GM21528 (cell line): ENCODE data around the gene ARPC5L.
"Not testable (repeated sequence)": the region's sequence is repeated elsewhere in the genome, so short reads cannot be mapped to it uniquely, and the experiment has no call there.

Experiments used
- ATAC-seq: cut with Tn5 transposase; IDR thresholded peaks from one replicate; pipeline ENCODE4 v1.9.1; 2021; ENCODE audit warnings: mild to moderate bottlenecking, moderate library complexity; ENCODE audit not compliant: unreplicated experiment, low FRiP score

Gene ARPC5L

GRCh38 chr9:124861342-124862229 lies at the start of gene ARPC5L, which contains the start of gene RPL35:
Gene ARPC5L (plus strand): TSS chr9:124862130. CDS start chr9:124869291, 7,161 bp downstream.
Gene RPL35 (minus strand): TSS chr9:124861957. CDS start chr9:124861912, 45 bp downstream.
- ATAC-seq = peak; percentile 86

GRCh38 chr9:124812441-124812876 lies 49.5 kb upstream of the ARPC5L start:
- no peak for ATAC-seq

GRCh38 chr9:124813041-124813440 lies 48.9 kb upstream of the ARPC5L start:
- ATAC-seq = no peak

- ATAC-seq = no peak
Measured at GRCh38 chr9:124813501-124814163, 48.3 kb upstream of the ARPC5L start.

- ATAC-seq = no peak
Measured at GRCh38 chr9:124814164-124814535, 47.8 kb upstream of the ARPC5L start.

GRCh38 chr9:124815601-124816000 lies 46.3 kb upstream of the ARPC5L start:
- ATAC-seq = no peak

- no peak for ATAC-seq
Measured at GRCh38 chr9:124818431-124819281, 43.3 kb upstream of the ARPC5L start.

- ATAC-seq = no peak
Measured at GRCh38 chr9:124820698-124821623, 41.0 kb upstream of the ARPC5L start.

GRCh38 chr9:124828489-124829333 lies 33.2 kb upstream of the ARPC5L start:
- ATAC-seq = no peak

- no peak for ATAC-seq
Measured at GRCh38 chr9:124829334-124829669, 32.6 kb upstream of the ARPC5L start.

- ATAC-seq = no peak
Measured at GRCh38 chr9:124830593-124830992, 31.3 kb upstream of the ARPC5L start.

GRCh38 chr9:124831642-124832364 lies 30.1 kb upstream of the ARPC5L start:
- no peak for ATAC-seq

- ATAC-seq = no peak
Measured at GRCh38 chr9:124834591-124834990, 27.3 kb upstream of the ARPC5L start.

- no peak for ATAC-seq
Measured at GRCh38 chr9:124835026-124835557, 26.8 kb upstream of the ARPC5L start.

GRCh38 chr9:124838132-124838531 lies 23.8 kb upstream of the ARPC5L start:
- not testable (repeated sequence) for ATAC-seq

- not testable (repeated sequence) for ATAC-seq
Measured at GRCh38 chr9:124838567-124839275, 23.2 kb upstream of the ARPC5L start.

GRCh38 chr9:124839612-124840299 lies 22.2 kb upstream of the ARPC5L start:
- ATAC-seq = no peak
